ENCODE data around the gene STRIP1. TPM values are rescaled to one million over a fixed set of nuclear protein-coding genes. Genes with fewer than 3 reads are reported as not detected.
A peak's percentile ranks its signal among the peaks of the same experiment; 100 is the strongest.

STRIP1 gene
- total RNA-seq, 2 experiments from 2014 or later, result 42.2 to 45.5 TPM

GRCh38 chr1:110087812-110088738, 53.7 kb downstream of the STRIP1 start:
- peak; percentile 68 for DNase-seq (ENCODE audit: low spot score)
- no TSS peak for BruUV-seq (replicated peaks)
- intact Hi-C loops (cut with micrococcal nuclease; ENCODE audit: unreplicated experiment), result loop anchor here (1.0 kb wide), 1 partner anchor 18 kb away; no protein-coding TSS in a partner anchor
- H3K9me2 ChIP-seq (ENCODE audit: insufficient read depth, low read length), result no peaks in the 10 kb centered on the region
- H3K4me3 ChIP-seq (ENCODE audit: low read depth, low read length, poor library complexity, severe bottlenecking), result no peak overlapping the region
- H3K79me2 ChIP-seq (ENCODE audit: insufficient read depth, low read depth, low read length), result no peaks in the 10 kb centered on the region
- TF ChIP-seq EZH2phosphoT487 (IDR thresholded peaks at IDR 0.05; ENCODE audit: borderline replicate concordance, low read depth, low read length) (no peak), CTCF (conservative IDR thresholded peaks at IDR 0.05; ENCODE audit: low read length) (peak; percentile 84)
- H3K27ac ChIP-seq (ENCODE audit: low read depth, low read length, poor library complexity, severe bottlenecking), result no peak overlapping the region
- POLR2A ChIA-PET, result interaction anchor here (0.8 to 1.6 kb wide), 5 partner anchors 9 to 56 kb away, joined by 3 to 8 read pairs (median 4); no protein-coding TSS in a partner anchor
- H4K20me1 ChIP-seq (ENCODE audit: insufficient read depth, low read length), result no peaks in the 10 kb centered on the region
- no peaks in the 10 kb centered on the region for H3K4me1 ChIP-seq (ENCODE audit: insufficient read depth, low read length, poor library complexity, severe bottlenecking)
- CTCF ChIA-PET (ENCODE audit: unreplicated experiment), result interaction anchor here (0.6 to 1.8 kb wide), 8 partner anchors 9 to 372 kb away, joined by 3 to 18 read pairs (median 6); no protein-coding TSS in a partner anchor
- H3K9me3 ChIP-seq (ENCODE audit: low read length), result no peaks in the 10 kb centered on the region
- H3K4me2 ChIP-seq (ENCODE audit: low read length), result no peak overlapping the region
- no peaks in the 10 kb centered on the region for H3K36me3 ChIP-seq (ENCODE audit: insufficient read depth, low read length)
- no peak overlapping the region for H2AFZ ChIP-seq (ENCODE audit: low read length)

- BruUV-seq (replicated peaks), result no TSS peak
- Histone ChIP-seq H4K20me1 (ENCODE audit: insufficient read depth, low read length) (no peaks in the 10 kb centered on the region), H3K27ac (ENCODE audit: low read depth, low read length, poor library complexity, severe bottlenecking) (no peak overlapping the region), H3K79me2 (ENCODE audit: insufficient read depth, low read depth, low read length) (no peaks in the 10 kb centered on the region), H3K4me1 (ENCODE audit: insufficient read depth, low read length, poor library complexity, severe bottlenecking) (no peaks in the 10 kb centered on the region), H3K36me3 (ENCODE audit: insufficient read depth, low read length) (no peaks in the 10 kb centered on the region), H3K9me2 (ENCODE audit: insufficient read depth, low read length) (no peaks in the 10 kb centered on the region), H2AFZ (ENCODE audit: low read length) (no peak overlapping the region), H3K4me2 (ENCODE audit: low read length) (no peak overlapping the region), H3K4me3 (ENCODE audit: low read depth, low read length, poor library complexity, severe bottlenecking) (no peak overlapping the region), H3K9me3 (ENCODE audit: low read length) (no peaks in the 10 kb centered on the region)
- POLR2A ChIA-PET, result interaction anchor here (1.1 to 1.6 kb wide), 3 partner anchors 15 to 57 kb away, joined by 3 to 8 read pairs (median 5); no protein-coding TSS in a partner anchor
- no peak for TF ChIP-seq EZH2phosphoT487 (IDR thresholded peaks at IDR 0.05; ENCODE audit: borderline replicate concordance, low read depth, low read length)
- no peak for TF ChIP-seq CTCF (conservative IDR thresholded peaks at IDR 0.05; ENCODE audit: low read length)
- no peak for DNase-seq (ENCODE audit: low spot score)
- CTCF ChIA-PET (ENCODE audit: unreplicated experiment), result interaction anchor here (0.8 to 1.8 kb wide), 7 partner anchors 9 to 372 kb away, joined by 3 to 18 read pairs (median 6); no protein-coding TSS in a partner anchor
- intact Hi-C loops (cut with micrococcal nuclease; ENCODE audit: unreplicated experiment), result loop anchor here (1.0 kb wide), 1 partner anchor 17 kb away; no protein-coding TSS in a partner anchor
These were observed 54.4 kb downstream of the STRIP1 start for GRCh38 chr1:110088739-110089316.
